HG03469 (cell line): Measurements from ENCODE around the gene C5AR1.
"Not testable (repeated sequence)": the region's sequence is repeated elsewhere in the genome, so short reads cannot be mapped to it uniquely, and the experiment has no call there.

Experiments used
- ATAC-seq: cut with Tn5 transposase; IDR thresholded peaks from one replicate; pipeline ENCODE4 v1.9.1; 2021; ENCODE audit warnings: mild to moderate bottlenecking, moderate library complexity, moderate number of reproducible peaks; ENCODE audit not compliant: unreplicated experiment

Gene C5AR1

GRCh38 chr19:47358936-47359335, 49.3 kb downstream of the C5AR1 start:
- ATAC-seq: no peak

- no peak for ATAC-seq
These were observed 52.7 kb downstream of the C5AR1 start for GRCh38 chr19:47362321-47362720.

GRCh38 chr19:47363758-47364531, 54.3 kb downstream of the C5AR1 start:
- no peak for ATAC-seq

- ATAC-seq: not testable (repeated sequence)
These were observed 55.8 kb downstream of the C5AR1 start for GRCh38 chr19:47365455-47365854.

- ATAC-seq: no peak
These were observed 60.5 kb downstream of the C5AR1 start for GRCh38 chr19:47370045-47370611.

- ATAC-seq: no peak
These were observed 61.6 kb downstream of the C5AR1 start for GRCh38 chr19:47371261-47371660.
